ENCODE data around the gene ABI1.

The ABI1 gene

DNA sequence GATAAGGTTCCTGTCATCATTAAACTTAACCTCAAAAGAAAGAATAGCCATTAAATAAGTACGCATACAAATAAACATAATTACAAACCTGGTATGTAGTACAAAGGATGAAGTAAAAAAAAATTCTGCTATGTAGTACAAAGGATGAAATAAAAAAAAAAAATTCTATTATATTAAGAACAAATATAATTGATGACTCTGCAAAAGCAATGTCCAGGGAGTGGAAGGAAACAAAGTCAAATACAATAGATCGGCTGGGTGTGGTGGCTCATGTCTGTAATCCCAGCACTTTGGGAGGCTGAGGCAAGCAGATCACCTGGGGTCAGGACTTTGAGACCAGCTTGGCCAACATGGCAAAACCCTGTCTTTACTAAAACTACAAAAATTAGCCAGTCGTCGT lies 56.9 kb downstream of the ABI1 start:
- TF ChIP-seq ZBTB7A (IDR thresholded peaks at IDR 0.05; ENCODE audit: low read depth) (no peak), YY1 (IDR thresholded peaks at IDR 0.05; ENCODE audit: low read depth) (no peak), RAD21 (IDR thresholded peaks at IDR 0.05; ENCODE audit: low read depth) (no peak), NFIC (IDR thresholded peaks at IDR 0.05) (no peak), TAF1 (IDR thresholded peaks at IDR 0.05; ENCODE audit: low read depth) (no peak), EGR1 (IDR thresholded peaks at IDR 0.05) (no peak)
- TF ChIP-seq, protein P1, sequence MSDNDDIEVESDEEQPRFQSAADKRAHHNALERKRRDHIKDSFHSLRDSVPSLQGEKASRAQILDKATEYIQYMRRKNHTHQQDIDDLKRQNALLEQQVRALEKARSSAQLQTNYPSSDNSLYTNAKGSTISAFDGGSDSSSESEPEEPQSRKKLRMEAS (IDR thresholded peaks at IDR 0.05) = no peak

DNA sequence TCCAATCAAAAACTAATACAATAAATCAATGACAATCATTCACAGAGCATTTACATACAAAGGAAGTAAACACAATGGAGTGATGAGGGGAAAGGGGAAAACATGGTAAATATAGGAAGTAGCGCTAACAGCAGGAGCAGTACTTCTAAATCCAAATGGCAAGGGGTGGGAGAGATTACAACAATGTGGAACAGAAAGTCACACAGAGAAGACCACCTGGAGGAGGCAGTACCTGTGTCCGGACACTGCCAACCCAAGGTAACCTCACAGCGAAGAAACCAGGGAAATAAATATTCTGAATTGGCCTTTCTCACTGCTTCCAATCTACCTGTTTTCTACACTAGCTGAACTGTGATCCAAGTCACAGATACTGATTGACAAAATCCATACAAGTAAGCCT lies 58.2 kb downstream of the ABI1 start:
- TF ChIP-seq TEAD4 (IDR thresholded peaks at IDR 0.05) = no peak
- TF ChIP-seq ZBTB7A (IDR thresholded peaks at IDR 0.05; ENCODE audit: low read depth) = no peak
- TF ChIP-seq NFIC (IDR thresholded peaks at IDR 0.05) = no peak
- TF ChIP-seq TAF1 (IDR thresholded peaks at IDR 0.05; ENCODE audit: low read depth) = no peak
- no peak for TF ChIP-seq YY1 (IDR thresholded peaks at IDR 0.05; ENCODE audit: low read depth)

DNA sequence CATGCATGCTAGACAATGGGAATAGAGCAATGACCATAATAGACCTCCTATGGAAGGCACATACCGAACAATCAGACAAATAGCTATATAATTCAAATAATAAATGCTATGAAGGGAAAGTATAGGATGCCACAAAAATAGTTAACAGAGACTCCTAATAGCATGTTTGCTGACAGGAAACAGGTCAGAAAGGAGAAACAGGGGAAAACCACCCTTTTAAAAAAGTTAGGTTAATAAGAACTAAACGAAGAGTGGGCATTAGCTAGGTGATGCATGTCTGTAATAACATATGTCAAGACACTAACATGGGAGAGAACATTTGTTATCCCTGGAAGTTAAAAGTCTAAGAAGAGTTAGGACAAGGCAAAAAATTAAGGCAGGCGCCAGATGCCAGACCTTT lies 58.9 kb downstream of the ABI1 start:
- TF ChIP-seq EGR1 (IDR thresholded peaks at IDR 0.05) = no peak
- TF ChIP-seq, protein P2, sequence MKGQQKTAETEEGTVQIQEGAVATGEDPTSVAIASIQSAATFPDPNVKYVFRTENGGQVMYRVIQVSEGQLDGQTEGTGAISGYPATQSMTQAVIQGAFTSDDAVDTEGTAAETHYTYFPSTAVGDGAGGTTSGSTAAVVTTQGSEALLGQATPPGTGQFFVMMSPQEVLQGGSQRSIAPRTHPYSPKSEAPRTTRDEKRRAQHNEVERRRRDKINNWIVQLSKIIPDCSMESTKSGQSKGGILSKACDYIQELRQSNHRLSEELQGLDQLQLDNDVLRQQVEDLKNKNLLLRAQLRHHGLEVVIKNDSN (IDR thresholded peaks at IDR 0.05) = no peak
- no peak for TF ChIP-seq CREB1 (IDR thresholded peaks at IDR 0.05; ENCODE audit: low read depth)
- TF ChIP-seq TEAD4 (IDR thresholded peaks at IDR 0.05) = no peak
- no peak for TF ChIP-seq TCF12 (IDR thresholded peaks at IDR 0.05; ENCODE audit: low read depth)
- TF ChIP-seq CEBPB (IDR thresholded peaks at IDR 0.05) = no peak
- TF ChIP-seq RAD21 (IDR thresholded peaks at IDR 0.05; ENCODE audit: low read depth) = no peak
- TF ChIP-seq FOXM1 (IDR thresholded peaks at IDR 0.05; ENCODE audit: borderline replicate concordance, low read depth) = no peak
- no peak for TF ChIP-seq TAF1 (IDR thresholded peaks at IDR 0.05; ENCODE audit: low read depth)
- no peak for TF ChIP-seq NFIC (IDR thresholded peaks at IDR 0.05)
- no peak for TF ChIP-seq ZBTB7A (IDR thresholded peaks at IDR 0.05; ENCODE audit: low read depth)
- TF ChIP-seq EP300 (IDR thresholded peaks at IDR 0.05; ENCODE audit: borderline replicate concordance) = no peak
- TF ChIP-seq, protein P1 (IDR thresholded peaks at IDR 0.05) = no peak
- TF ChIP-seq, protein P3, sequence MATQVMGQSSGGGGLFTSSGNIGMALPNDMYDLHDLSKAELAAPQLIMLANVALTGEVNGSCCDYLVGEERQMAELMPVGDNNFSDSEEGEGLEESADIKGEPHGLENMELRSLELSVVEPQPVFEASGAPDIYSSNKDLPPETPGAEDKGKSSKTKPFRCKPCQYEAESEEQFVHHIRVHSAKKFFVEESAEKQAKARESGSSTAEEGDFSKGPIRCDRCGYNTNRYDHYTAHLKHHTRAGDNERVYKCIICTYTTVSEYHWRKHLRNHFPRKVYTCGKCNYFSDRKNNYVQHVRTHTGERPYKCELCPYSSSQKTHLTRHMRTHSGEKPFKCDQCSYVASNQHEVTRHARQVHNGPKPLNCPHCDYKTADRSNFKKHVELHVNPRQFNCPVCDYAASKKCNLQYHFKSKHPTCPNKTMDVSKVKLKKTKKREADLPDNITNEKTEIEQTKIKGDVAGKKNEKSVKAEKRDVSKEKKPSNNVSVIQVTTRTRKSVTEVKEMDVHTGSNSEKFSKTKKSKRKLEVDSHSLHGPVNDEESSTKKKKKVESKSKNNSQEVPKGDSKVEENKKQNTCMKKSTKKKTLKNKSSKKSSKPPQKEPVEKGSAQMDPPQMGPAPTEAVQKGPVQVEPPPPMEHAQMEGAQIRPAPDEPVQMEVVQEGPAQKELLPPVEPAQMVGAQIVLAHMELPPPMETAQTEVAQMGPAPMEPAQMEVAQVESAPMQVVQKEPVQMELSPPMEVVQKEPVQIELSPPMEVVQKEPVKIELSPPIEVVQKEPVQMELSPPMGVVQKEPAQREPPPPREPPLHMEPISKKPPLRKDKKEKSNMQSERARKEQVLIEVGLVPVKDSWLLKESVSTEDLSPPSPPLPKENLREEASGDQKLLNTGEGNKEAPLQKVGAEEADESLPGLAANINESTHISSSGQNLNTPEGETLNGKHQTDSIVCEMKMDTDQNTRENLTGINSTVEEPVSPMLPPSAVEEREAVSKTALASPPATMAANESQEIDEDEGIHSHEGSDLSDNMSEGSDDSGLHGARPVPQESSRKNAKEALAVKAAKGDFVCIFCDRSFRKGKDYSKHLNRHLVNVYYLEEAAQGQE (IDR thresholded peaks at IDR 0.05; ENCODE audit: low read depth) = no peak

DNA sequence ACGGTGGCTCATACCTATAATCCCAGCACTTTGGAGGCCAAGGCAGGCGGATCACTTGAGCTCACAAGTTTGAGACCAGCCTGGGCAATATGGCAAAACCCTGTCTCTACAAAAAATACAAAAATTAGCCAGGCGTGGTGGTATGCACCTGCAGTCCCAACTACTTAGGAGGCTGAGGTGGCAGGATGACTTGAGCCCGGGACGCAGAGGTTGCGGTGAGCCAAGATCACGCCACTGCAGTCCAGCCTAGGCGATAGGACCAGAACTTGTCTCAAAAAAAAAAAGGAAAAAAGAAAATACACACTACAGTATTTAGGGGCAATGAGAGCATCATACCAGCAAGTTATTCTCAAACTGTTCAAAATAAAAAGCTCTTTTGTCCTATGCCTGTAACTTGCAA lies 59.5 kb downstream of the ABI1 start:
- TF ChIP-seq, protein P2 (IDR thresholded peaks at IDR 0.05) = no peak
- TF ChIP-seq TEAD4 (IDR thresholded peaks at IDR 0.05) (no peak), CREB1 (IDR thresholded peaks at IDR 0.05; ENCODE audit: low read depth) (no peak), EP300 (IDR thresholded peaks at IDR 0.05; ENCODE audit: borderline replicate concordance) (no peak), FOXM1 (IDR thresholded peaks at IDR 0.05; ENCODE audit: borderline replicate concordance, low read depth) (no peak), YY1 (IDR thresholded peaks at IDR 0.05; ENCODE audit: low read depth) (no peak), TCF12 (IDR thresholded peaks at IDR 0.05; ENCODE audit: low read depth) (no peak), EGR1 (IDR thresholded peaks at IDR 0.05) (no peak), NFIC (IDR thresholded peaks at IDR 0.05) (no peak), RAD21 (IDR thresholded peaks at IDR 0.05; ENCODE audit: low read depth) (no peak), ZBTB7A (IDR thresholded peaks at IDR 0.05; ENCODE audit: low read depth) (no peak), CEBPB (IDR thresholded peaks at IDR 0.05) (no peak), TAF1 (IDR thresholded peaks at IDR 0.05; ENCODE audit: low read depth) (no peak)
- TF ChIP-seq, protein P1 (IDR thresholded peaks at IDR 0.05) = no peak
- TF ChIP-seq, protein P3 (IDR thresholded peaks at IDR 0.05; ENCODE audit: low read depth) = no peak

DNA sequence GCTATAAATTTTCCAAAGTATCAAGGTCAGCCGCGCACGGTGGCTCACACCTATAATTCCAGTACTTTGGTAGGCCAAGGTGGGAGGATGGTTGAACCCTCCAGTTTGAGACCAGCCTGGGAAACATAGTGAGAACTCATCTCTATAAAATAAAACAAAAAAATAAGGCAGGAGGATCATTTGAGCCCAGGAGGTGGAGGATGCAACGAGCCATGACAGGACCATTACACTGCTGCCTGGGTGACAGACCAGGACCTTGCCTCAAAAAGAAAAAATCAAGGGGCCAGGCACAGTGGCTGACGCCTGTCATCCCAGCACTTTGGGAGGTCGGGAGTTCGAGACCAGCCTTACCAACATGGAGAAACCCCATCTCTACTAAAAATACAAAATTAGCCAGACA lies 60.3 kb downstream of the ABI1 start:
- no peak for TF ChIP-seq RAD21 (IDR thresholded peaks at IDR 0.05; ENCODE audit: low read depth)
- no peak for TF ChIP-seq TEAD4 (IDR thresholded peaks at IDR 0.05)
- no peak for TF ChIP-seq TCF12 (IDR thresholded peaks at IDR 0.05; ENCODE audit: low read depth)
- TF ChIP-seq, protein P1 (IDR thresholded peaks at IDR 0.05) = no peak
- TF ChIP-seq ZBTB7A (IDR thresholded peaks at IDR 0.05; ENCODE audit: low read depth) = no peak
- TF ChIP-seq NFIC (IDR thresholded peaks at IDR 0.05) = no peak
- TF ChIP-seq, protein P2 (IDR thresholded peaks at IDR 0.05) = no peak
- TF ChIP-seq CEBPB (IDR thresholded peaks at IDR 0.05) = no peak
- TF ChIP-seq YY1 (IDR thresholded peaks at IDR 0.05; ENCODE audit: low read depth) = no peak
- no peak for TF ChIP-seq CREB1 (IDR thresholded peaks at IDR 0.05; ENCODE audit: low read depth)
- TF ChIP-seq, protein P3 (IDR thresholded peaks at IDR 0.05; ENCODE audit: low read depth) = no peak
- TF ChIP-seq EP300 (IDR thresholded peaks at IDR 0.05; ENCODE audit: borderline replicate concordance) = no peak
